NCI-H2029 treated with DMSO at 0.1 percent for 48 hours (cell line): Measurements from ENCODE around the gene ITGB7.

Experiments
- DNase-seq: peaks from one replicate; lab custom pipeline; 2025; lab: John Stamatoyannopoulos, UW

The ITGB7 gene, protein sequence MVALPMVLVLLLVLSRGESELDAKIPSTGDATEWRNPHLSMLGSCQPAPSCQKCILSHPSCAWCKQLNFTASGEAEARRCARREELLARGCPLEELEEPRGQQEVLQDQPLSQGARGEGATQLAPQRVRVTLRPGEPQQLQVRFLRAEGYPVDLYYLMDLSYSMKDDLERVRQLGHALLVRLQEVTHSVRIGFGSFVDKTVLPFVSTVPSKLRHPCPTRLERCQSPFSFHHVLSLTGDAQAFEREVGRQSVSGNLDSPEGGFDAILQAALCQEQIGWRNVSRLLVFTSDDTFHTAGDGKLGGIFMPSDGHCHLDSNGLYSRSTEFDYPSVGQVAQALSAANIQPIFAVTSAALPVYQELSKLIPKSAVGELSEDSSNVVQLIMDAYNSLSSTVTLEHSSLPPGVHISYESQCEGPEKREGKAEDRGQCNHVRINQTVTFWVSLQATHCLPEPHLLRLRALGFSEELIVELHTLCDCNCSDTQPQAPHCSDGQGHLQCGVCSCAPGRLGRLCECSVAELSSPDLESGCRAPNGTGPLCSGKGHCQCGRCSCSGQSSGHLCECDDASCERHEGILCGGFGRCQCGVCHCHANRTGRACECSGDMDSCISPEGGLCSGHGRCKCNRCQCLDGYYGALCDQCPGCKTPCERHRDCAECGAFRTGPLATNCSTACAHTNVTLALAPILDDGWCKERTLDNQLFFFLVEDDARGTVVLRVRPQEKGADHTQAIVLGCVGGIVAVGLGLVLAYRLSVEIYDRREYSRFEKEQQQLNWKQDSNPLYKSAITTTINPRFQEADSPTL

DNA sequence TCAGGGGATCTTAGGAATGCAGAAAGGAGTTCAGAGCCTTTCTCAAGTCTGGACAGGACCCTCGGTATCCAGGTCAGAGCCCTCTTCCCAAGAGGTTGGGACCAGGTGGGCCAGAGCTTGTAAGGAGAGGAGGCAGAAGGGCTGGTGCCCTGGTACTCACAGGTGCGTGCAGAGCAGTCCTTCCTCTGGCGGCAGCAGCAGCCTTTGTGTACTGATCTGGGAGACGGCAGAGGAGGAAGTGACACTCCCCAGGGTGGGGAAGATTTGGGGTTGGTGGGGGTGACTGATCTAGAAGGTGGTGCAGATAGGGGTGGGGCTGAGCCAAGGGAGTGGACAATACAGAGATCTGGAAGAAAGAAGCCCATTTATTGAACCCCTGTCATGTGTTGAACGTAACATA lies at the start of gene ITGB7:
Gene ITGB7, minus strand, starts transcription at position 210 of the 400 bp plus-strand sequence. CDS start 6,808 bp downstream, outside the sequence.
- no peak for DNase-seq

DNA sequence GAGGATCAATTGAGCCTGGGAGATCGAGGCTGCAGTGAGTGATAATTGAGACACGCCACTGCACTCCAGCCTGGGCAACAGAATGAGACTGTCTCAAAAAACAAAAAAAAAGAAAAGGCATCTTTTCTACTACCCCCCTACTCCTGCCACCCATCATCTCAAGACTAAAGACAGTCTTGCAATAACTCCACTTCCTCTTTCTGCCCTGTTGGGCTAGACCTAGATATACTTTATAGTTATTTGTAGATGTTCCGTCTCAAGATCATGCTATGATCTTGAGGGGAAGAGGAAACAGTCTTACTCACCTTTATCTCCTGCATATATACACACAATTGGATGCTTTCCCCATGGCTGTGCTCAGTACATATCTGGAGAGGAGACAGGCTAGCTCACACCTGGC lies 48.9 kb upstream of the ITGB7 start:
- no peak for DNase-seq

DNA sequence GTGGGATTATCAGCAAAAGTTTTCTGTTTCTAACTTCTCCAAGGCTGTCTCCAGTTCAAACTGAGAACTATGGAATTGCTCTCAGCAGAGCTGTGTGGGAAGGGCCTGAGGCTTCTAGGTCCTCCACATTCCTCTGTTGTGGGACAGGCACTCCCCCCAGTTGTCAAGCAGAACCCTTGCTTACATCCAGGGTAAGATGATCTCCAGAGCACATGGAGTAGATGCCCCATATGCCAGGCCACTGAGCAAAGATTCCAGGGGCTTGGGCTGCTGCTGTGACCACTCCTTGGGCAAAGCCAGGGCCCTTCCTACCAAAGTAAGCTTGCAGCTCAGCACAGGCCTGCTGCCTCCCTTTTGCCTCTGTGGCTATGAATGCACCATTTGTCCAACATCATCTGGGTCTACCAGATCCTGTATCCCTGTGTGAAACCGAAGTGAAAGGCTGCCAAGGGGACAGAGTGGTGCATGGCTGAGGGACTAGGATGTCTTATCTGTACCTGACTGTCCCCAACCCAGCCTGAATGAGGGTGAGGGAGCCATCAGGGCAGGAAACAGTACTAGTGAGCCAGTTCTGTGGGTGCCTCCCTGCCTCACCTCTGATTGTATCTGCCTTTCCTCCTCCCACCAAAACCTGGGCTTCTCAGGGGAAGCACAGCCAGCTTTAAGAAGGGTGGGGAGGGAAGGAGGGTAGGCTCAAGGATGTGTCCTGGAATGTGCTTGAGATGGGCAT lies 47.9 kb upstream of the ITGB7 start:
- no peak for DNase-seq

DNA sequence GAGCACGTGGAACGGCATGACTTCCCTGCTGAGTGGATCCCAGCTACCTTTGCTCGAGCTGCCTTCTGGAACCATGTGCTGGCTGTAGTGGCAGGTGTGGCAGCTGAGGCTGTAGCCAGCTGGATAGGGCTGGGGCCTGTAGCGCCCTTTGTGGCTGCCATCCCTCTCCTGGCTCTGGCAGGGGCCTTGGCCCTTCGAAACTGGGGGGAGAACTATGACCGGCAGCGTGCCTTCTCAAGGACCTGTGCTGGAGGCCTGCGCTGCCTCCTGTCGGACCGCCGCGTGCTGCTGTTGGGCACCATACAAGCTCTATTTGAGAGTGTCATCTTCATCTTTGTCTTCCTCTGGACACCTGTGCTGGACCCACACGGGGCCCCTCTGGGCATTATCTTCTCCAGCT lies 46.2 kb upstream of the ITGB7 start:
- no peak for DNase-seq

DNA sequence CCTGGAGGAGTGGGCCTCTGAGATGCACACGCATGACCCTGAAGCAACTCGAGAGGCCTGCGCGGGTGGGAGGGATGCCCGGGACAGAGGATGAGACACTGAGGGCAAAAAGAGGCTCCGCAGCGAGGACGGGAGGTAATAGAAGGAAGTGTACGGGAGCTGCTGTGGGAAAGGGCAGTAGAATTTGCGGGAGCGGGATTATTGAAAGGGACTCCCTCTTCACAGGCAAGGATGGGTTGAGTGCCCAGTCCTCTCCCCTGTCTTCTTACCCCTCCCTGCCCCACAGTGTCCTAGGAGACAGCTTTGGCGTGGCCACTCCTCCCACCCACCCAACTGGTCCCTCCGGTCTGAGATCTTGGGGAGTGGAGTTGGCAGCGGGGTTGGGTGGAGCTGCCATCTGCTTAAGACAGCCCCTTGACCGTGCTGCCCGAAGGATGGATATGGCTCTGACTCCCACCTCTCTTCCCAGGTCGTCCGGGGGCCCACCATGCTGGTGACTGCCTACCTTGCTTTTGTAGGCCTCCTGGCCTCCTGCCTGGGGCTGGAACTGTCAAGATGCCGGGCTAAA lies 45.4 kb upstream of the ITGB7 start:
- DNase-seq, result no peak

DNA sequence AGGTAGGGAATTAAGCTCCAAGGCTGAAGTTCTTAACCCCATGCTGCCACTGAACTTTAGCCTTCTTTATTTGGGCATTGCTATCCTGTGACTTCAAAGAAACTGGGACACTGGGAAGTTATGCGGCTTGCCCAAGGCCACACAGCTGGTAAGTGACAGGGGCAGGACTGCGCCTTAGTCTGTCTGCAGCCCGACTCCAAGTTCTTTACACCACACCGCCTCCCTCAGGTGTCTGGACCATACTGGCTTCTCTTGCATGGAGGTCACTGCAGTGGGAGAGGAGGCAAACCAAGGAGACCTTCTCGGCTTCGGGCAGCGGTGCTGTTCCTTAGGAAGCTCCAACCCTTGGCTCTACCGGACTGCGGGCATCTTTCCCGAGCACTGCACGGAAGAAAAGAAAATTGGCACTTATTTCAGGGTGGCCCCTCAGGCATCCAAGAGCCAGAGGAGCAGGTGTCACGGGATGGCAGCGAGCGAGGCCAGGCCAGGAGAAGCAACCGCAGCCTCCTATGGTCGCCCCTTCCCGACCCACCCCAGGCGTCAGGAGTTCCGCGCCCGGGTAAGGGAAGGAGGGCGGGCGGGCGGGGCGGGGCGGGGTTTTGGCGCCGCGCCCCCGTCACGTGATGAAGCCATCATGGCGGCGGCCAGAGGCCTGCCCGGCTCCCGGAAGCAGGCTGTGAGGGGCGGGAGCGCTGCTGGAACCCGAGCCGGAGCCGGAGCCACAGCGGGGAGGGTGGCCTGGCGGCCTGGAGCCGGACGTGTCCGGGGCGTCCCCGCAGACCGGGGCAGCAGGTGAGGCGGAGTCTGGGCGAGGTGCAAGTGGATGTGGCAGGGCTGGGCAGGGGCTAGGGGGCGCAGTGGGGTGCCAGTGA lies 44.7 kb upstream of the ITGB7 start:
- DNase-seq, result peak; percentile 22

DNA sequence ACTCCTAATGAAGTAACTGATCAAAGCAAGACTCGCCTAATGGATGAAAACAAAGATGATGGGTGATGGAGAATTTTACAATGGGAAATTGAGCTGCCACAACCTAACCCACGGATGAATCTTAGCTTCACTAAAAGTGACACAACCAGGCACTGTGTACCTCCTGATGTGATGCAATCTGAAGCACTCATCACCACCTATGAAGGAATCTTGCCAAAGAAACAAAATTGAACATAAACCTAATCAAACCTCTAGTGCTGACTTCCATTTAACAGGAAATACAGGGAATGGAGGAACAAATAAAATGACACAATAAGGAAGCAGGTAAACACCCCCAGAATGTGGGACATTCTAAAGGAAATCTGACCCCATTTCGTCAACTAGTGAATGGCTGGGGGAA lies 38.2 kb upstream of the ITGB7 start:
- no peak for DNase-seq

DNA sequence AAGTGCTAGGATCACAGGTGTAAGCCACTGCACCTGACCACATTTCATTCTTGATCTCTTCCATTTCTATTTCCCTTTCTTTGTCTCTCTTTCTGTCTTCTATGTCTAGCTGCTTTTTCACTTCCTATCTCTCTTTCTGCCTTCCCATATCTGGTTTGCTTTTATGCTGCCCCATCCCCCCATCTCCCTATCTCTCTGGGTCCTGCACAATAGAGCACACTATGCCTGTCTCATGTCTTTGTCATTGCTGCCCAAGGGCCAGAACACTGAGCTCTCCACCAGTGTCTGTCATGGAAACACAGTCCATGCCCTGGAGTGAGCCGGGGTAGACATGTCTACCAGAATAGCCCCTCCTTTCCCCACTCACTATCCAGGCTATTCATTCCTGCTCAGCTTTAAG lies 37.3 kb upstream of the ITGB7 start:
- DNase-seq, result no peak

DNA sequence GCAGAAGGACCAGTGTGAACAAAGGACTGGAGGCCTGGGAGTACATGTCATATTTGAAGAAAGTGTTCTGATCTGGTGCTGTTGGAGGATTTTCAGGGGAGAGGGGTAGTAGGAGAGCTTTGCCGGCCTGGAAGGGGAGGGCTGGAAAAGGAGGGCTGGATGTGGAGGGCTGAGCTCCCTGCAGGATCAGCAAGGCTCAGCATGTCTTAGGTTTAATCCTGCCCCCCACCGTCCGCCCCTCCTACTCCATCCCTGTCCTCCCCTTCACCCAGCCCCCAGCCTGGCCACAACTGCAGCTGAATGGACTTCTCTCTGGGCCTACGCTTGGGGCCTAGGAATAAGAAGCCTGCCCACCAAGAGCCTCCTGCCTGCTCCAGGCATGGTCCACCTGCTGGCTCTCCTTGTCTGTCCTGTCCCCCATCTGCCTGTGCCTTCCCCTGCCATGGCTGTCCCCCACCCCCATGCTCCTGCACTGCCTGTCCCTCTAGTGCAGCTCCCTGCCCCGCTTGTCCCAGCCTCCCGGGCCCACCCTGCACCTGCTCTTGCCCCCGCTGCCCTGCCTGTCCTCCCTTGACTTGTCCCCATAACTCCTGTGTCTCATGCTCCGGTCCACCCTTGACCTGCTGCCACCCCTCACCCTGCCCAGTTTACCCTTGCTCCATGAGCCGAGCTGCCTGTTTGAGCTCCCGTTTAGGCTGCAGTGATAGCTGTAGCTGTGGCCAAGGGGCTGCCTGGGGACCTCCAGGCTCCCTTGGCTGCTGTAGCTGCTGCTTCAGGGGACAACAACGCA lies 34.8 kb upstream of the ITGB7 start:
- DNase-seq, result no peak

DNA sequence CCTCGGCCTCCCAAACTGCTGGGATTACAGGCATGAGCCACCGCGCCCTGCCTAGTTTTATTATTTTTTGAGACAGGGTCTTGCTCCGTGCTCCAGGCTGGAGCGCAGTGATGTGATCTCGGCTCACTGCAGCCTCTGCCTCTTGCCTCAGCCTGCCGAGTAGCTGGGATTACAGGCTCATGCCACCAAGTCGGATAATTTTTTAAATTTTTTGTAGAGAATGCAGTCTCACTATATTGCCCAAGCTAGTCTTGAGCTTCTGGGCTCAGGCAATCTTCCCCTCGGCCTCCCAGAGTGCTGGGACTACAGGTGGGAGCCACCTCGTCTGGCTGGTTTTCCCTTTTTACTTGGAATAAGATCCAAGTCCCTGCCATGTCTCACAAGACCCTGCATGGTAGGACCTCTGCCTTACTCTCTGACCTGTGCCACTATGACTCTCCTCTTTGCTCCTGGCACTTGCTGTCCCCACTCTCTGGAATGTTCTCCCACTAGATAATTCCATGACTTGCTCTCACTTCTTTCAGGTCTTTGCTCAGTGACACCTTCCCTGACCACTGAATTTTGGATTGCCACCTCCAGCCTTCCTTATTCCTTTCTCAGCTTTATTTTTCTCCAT lies 32.7 kb upstream of the ITGB7 start:
- no peak for DNase-seq

DNA sequence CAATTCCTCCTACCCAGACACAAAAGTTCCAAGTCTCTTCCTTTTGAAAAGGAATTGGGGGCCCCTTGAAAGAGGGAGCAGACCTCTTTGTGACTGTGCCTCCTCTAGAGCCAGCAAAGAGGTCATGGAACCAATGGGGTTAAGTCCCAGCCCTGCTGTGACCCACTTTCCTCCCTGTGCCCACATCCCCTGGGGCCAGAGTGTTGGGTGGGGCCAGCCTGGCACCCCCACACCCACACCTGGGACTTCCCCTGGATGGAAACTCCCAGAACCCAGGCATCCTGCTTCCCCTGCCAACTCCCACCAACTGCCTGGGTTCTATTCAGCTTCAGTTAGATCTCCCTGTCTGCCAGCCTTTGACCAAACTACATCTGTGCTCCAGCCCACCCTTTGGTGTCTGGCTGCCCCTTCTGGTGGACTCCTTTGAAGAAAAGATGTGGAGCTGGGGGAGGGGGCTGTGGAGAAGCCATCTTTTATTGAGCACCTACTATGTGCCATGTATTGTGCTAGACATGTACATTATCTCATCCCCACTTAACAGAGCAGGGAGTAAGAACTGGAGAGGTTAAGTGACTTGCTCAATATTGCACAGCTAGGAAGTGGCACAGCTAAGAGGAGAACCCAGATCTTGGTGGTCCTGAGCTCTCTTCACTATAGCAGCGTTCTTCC lies 29.5 kb upstream of the ITGB7 start:
- DNase-seq, result no peak

DNA sequence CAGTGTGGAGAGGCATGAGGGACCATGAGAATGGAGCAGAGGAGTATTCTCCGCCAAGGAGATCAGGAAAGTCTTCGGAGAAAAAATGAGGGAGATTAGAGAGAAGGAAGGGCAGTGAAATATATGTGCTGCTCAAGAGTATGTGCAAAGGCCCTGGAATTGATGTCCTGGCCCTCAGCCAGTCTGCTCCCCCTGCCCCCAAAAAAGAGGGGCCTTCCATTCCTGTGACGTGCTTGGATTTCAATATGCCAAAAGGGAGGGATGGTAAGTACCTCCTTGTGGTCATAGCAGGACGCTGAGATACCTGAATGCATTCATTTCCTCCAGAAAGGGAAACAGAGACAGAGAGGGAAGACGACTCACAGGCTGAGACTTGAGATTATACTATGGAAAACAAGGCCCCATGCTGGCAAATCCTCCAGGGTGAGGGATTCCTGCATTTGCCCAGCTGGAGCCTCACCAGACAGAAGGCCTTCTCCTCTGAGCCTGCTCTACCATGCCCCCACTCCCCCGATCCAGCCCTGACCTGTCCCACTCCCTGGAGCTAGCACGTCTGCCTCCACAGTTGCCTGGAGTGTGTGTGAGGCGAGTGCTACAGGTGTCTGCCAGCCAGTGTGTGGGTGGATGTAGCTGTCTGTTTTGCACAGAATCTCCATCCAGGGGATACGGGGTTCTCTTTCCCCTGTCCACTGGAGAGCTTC lies 28.8 kb upstream of the ITGB7 start:
- no peak for DNase-seq

DNA sequence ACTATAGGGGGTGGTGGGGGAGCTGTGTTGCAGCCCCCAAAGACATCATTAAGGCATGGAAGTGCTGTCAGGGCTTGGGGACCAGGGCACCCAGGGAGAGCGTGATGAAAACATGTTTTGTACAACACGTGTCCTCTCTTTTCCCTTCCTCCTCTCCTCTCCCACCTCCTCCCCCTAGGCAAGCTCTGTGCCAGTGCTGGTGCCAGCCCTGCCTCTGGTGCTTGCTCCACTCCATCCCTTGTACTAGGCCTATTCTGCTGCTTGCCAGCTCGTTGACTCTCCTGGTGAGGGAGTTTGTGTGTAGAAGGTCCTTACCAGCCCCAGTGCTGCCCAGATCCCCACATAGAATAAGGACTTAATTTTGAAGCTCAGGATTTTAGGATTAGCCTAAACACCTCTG lies 28.1 kb upstream of the ITGB7 start:
- DNase-seq, result no peak

DNA sequence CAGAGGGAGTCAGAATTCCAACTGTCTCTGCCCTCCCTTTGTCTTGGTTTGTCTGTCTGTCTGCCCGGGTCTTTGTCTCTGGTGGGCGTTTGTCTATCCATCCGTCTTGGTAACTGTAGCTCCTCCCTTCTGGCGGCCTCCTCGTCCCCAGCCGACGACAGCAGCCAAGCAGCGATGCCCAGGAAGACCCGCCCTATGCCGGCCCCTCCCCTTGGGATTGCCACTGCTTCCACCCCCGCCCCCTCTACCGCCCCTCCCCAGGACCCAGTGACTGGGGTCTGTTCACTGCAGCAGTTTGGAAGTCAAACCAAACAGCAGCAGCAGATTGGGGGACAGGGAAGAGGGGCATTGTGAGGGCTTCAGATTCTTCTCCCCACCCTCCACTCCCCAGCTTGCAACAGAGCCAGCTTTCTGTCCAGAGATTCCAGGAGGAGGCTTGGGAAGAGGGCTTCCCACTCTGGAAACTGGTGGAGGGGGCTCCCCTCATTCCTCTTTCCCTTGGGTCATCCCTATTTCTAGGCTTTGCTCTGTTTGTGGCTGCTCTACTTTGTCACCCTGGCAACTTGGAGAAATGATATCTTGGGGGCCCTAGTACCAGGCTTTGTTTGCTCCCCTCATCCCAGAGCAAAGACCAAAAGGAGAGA lies 27.3 kb upstream of the ITGB7 start:
- no peak for DNase-seq

DNA sequence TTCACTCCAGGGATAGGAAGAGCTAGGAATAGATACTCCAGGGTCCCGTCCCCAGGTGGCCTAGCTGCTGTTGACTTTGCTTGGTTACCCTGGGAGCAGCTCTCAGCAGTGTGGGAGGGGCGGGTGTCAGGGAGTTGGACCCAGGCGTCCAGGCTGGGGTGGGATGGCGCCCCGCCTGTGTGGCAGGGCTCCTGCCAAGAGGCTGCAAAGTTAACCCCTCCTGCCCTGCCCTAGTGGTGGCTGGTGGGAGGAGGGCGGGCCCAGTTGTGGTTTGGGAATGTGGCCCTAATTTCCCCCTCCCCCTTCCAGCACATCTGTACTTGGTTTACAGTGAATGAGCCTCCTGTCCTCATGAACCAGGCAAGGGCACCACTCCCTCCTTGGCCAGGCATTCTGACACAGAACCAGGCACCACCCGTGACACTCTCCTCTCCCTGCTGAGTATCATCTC lies 26.6 kb upstream of the ITGB7 start:
- DNase-seq, result no peak

DNA sequence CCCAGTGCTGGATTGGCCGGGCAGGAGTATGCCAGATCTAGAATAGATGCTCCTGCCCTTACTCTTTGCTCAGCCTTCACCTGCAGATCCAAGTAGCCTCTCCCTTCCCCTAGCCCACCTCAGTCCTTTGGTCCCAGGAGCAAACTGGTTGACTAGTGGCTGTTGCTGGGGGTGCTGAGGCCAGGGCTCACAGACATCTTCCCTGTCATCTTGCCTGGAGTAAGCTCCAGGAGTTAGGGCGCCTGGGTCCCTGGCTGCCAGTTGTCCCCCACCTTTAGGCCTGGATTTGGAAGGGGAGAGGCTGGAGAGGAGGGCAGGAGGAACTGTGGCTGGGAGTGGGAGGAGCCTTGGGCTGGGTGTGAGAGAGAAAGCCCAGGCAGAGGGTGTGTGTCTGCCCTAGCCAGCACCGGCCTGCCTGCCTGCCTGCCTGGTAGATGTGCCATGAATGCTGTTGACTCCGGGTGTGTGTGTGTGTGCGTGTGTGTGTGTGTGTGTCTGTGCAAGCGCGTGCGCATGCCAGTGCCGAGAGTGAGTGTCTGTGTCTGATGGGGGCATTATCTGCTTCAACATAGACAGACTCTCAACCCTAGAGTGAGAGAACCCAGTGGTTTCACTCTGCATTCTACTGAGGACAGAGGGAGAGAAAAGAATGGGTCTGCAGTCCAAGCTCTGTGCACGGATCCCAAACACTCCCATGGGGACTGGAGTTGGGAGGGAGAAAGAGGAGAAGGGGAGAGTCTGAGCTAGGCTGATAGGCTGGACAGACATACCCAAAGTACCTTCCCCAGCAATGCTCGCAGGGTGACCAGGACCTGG lies 25.8 kb upstream of the ITGB7 start:
- DNase-seq, result no peak

DNA sequence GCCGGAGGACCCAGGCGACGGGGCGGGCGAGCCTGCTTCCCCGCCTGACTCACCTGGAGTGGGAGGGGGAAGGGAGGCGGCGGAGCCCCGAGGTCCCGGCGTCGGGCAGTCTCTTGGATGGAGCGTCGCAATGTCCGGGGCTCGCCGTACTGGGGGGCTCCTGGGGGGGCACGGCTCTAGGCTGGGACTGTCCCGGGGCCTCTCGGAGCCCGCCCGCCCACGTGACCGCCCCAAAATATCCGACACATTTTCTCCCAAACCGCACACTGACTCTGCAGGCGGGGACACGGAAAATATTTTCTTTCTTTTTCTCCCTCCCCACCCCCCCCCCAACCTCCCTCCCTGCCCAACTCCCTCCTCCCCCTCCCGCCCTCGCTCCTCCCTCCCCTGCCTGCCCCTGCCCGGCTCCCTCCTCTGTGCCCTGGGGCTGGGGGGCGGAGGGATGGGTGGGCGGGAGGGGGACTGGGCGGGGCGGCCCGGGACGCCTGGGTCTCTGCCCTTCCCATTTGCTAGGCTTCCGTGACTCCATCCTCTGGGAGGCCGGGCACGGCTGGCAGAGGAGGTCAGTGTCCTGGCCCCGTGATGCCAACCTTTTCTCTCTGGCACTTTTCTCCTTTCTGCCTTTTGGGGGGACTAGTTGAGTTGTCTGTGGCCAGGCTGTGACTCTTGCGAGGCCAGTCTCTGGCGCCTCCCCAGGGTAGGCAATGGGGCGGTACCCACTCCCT lies 25.0 kb upstream of the ITGB7 start, which contains the start of gene RARG:
Gene RARG, minus strand, starts transcription at position 289 of the 725 bp plus-strand sequence. CDS start 4,664 bp downstream, outside the sequence.
- DNase-seq, result peak; percentile 10
